ENCODE measurements around the gene TTLL8.

- TF ChIP-seq, protein P1, sequence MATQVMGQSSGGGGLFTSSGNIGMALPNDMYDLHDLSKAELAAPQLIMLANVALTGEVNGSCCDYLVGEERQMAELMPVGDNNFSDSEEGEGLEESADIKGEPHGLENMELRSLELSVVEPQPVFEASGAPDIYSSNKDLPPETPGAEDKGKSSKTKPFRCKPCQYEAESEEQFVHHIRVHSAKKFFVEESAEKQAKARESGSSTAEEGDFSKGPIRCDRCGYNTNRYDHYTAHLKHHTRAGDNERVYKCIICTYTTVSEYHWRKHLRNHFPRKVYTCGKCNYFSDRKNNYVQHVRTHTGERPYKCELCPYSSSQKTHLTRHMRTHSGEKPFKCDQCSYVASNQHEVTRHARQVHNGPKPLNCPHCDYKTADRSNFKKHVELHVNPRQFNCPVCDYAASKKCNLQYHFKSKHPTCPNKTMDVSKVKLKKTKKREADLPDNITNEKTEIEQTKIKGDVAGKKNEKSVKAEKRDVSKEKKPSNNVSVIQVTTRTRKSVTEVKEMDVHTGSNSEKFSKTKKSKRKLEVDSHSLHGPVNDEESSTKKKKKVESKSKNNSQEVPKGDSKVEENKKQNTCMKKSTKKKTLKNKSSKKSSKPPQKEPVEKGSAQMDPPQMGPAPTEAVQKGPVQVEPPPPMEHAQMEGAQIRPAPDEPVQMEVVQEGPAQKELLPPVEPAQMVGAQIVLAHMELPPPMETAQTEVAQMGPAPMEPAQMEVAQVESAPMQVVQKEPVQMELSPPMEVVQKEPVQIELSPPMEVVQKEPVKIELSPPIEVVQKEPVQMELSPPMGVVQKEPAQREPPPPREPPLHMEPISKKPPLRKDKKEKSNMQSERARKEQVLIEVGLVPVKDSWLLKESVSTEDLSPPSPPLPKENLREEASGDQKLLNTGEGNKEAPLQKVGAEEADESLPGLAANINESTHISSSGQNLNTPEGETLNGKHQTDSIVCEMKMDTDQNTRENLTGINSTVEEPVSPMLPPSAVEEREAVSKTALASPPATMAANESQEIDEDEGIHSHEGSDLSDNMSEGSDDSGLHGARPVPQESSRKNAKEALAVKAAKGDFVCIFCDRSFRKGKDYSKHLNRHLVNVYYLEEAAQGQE (IDR thresholded peaks at IDR 0.05; ENCODE audit: insufficient read depth in 1 of 2, low read depth in 2 of 2, low read length in 2 of 2): no peak
- TF ChIP-seq POLR2AphosphoS5 (IDR thresholded peaks at IDR 0.05; ENCODE audit: low read depth, low read length): no peak
- no peak for TF ChIP-seq SIN3A (IDR thresholded peaks at IDR 0.05; ENCODE audit: borderline replicate concordance, insufficient read depth, low read length)
- TF ChIP-seq TAF1 (IDR thresholded peaks at IDR 0.05; ENCODE audit: borderline replicate concordance, insufficient read depth, low read length): no peak
- no peak for TF ChIP-seq FOXP2 (optimal IDR thresholded peaks at IDR 0.05; ENCODE audit: borderline replicate concordance, extremely low read depth, extremely low read length, insufficient read depth)
Measured at GRCh38 chr22:50082961-50083461, 24.9 kb upstream of the TTLL8 start.

All from PFSK-1 (cell line).